Measurements from ENCODE around the gene SND1.

- TF ChIP-seq CTCF (IDR thresholded peaks at IDR 0.05; ENCODE audit: low read length) (no peak), EZH2 (IDR thresholded peaks at IDR 0.05; ENCODE audit: borderline replicate concordance, low read length) (no peak)
Measured at GRCh38 chr7:127858091-127858914, 206.3 kb downstream of the SND1 start.

Measured in OCI-LY1 (cell line).